Measurements from ENCODE around the gene DUSP5. TPM values are rescaled to one million over a fixed set of nuclear protein-coding genes. Genes with fewer than 3 reads are reported as not detected.

The DUSP5 gene
- total and polyA plus RNA-seq, 3 donors from 2014 or later: 42.7 to 57.5 (median 42.8) TPM

GRCh38 chr10:110457851-110458250 lies 39.9 kb upstream of the DUSP5 start:
- Histone ChIP-seq H3K4me3 (no peak overlapping the region), H3K27ac (no peak overlapping the region), H3K36me3 (ENCODE audit: low read depth, missing control alignments) (no peaks in the 10 kb centered on the region), H3K9me3 (no peaks in the 10 kb centered on the region), H3K27me3 (no peaks in the 10 kb centered on the region), H3K4me1 (no peaks in the 10 kb centered on the region)
- TF ChIP-seq POLR2A (IDR thresholded peaks at IDR 0.05) (no peak), CTCF (IDR thresholded peaks at IDR 0.05) (no peak)
- intact Hi-C loops (cut with DNase I; ENCODE audit: low total_unique reads): no loop called here
- WGBS, 2 donors: 83 to 86% methylated on average over 6 to 9 of the region's 9 CpGs
- DNase-seq: no peak

- Histone ChIP-seq H3K36me3 (ENCODE audit: low read depth, missing control alignments) (no peaks in the 10 kb centered on the region), H3K9me3 (no peaks in the 10 kb centered on the region), H3K4me1 (no peaks in the 10 kb centered on the region), H3K4me3 (no peak overlapping the region), H3K27me3 (no peaks in the 10 kb centered on the region), H3K27ac (no peak overlapping the region)
- no peak for DNase-seq
- WGBS, 2 donors: 90 to 91% methylated on average over 7 of the region's 7 CpGs
- TF ChIP-seq POLR2A (IDR thresholded peaks at IDR 0.05) (no peak), CTCF (IDR thresholded peaks at IDR 0.05) (no peak)
- intact Hi-C loops (cut with DNase I; ENCODE audit: low total_unique reads): no loop called here
Observed at GRCh38 chr10:110458266-110458920, 39.3 kb upstream of the DUSP5 start.

- TF ChIP-seq POLR2A (IDR thresholded peaks at IDR 0.05) (no peak), CTCF (IDR thresholded peaks at IDR 0.05) (no peak)
- Histone ChIP-seq H3K27me3 (no peaks in the 10 kb centered on the region), H3K36me3 (ENCODE audit: low read depth, missing control alignments) (no peaks in the 10 kb centered on the region), H3K4me3 (no peak overlapping the region), H3K27ac (no peak overlapping the region), H3K9me3 (no peaks in the 10 kb centered on the region), H3K4me1 (no peaks in the 10 kb centered on the region)
- 90 to 97% methylated on average over 9 to 10 of the region's 10 CpGs for WGBS, 2 donors
- no peak for DNase-seq
- intact Hi-C loops (cut with DNase I; ENCODE audit: low total_unique reads): no loop called here
Observed at GRCh38 chr10:110459600-110459999, 38.1 kb upstream of the DUSP5 start.

- Histone ChIP-seq H3K9me3 (no peaks in the 10 kb centered on the region), H3K27me3 (no peaks in the 10 kb centered on the region), H3K36me3 (ENCODE audit: low read depth, missing control alignments) (no peaks in the 10 kb centered on the region), H3K27ac (no peak overlapping the region), H3K4me3 (no peak overlapping the region), H3K4me1 (no peaks in the 10 kb centered on the region)
- DNase-seq: no peak
- TF ChIP-seq POLR2A (IDR thresholded peaks at IDR 0.05) (no peak), CTCF (IDR thresholded peaks at IDR 0.05) (no peak)
- intact Hi-C loops (cut with DNase I; ENCODE audit: low total_unique reads): no loop called here
- 66 to 83% methylated on average over 7 to 16 of the region's 16 CpGs for WGBS, 2 donors
Observed at GRCh38 chr10:110460111-110460809, 37.4 kb upstream of the DUSP5 start.
